CD4-positive, alpha-beta T cell (primary cell): ENCODE results near the gene CCNT2. TPM values are rescaled to one million over a fixed set of nuclear protein-coding genes. Genes with fewer than 3 reads are reported as not detected.

Experiments used
- ATAC-seq: fragments of 200-7000 bp; cut with Tn5 transposase; one replicate; pipeline ENCODE4 v1.10.0; 2022; ENCODE audit warnings: mild to moderate bottlenecking; ENCODE audit not compliant: poor library complexity
- CTCF ChIA-PET: fragments of 350-600 bp; sonication (Branson Sonifier 250); formaldehyde crosslinking; loops from one replicate; lab custom pipeline; 2021; ENCODE audit warnings: antibody characterized with exemption, inconsistent platforms; lab: Charles Lee
- POLR2A ChIA-PET: fragments of 350-600 bp; sonication (Branson Sonifier 250); formaldehyde crosslinking; loops from one replicate; lab custom pipeline; 2021; ENCODE audit warnings: antibody characterized with exemption, inconsistent platforms; lab: Charles Lee
- DNase-seq, 14 experiments: peaks; one replicate each; pipeline ENCODE4 v3.0.0-alpha.2; 2013 to 2020; ENCODE audit warnings: mixed read lengths in 2 of 14
- H3K27ac ChIP-seq, 2 donors: one replicate each; pipeline versions ENCODE4 v1.5.1 to v1.7.0; 2013; ENCODE audit warnings: low read length in 2 of 2, low read depth in 1 of 2, mild to moderate bottlenecking in 1 of 2
- H3K27me3 ChIP-seq, 2 experiments: 1 replicate in 1 of 2; 2 replicates in 1 of 2; pipeline versions ENCODE4 v1.6.1 to v1.7.0; 2013; ENCODE audit warnings: low read length in 2 of 2, control low read depth in 1 of 2, mild to moderate bottlenecking in 1 of 2, moderate library complexity in 1 of 2; ENCODE audit not compliant: insufficient read depth in 2 of 2, control insufficient read depth in 1 of 2
- H3K36me3 ChIP-seq: one replicate; pipeline ENCODE4 v1.6.1; 2013; ENCODE audit warnings: low read length, control low read depth; ENCODE audit not compliant: insufficient read depth
- H3K4me1 ChIP-seq: one replicate; pipeline ENCODE4 v1.6.1; 2013; ENCODE audit warnings: low read length, control low read depth; ENCODE audit not compliant: insufficient read depth
- H3K4me3 ChIP-seq: one replicate; pipeline ENCODE4 v1.5.1; 2013; ENCODE audit warnings: mild to moderate bottlenecking, low read length, moderate library complexity
- H3K9me3 ChIP-seq, 2 experiments: 1 replicate in 1 of 2; 2 replicates in 1 of 2; pipeline versions ENCODE4 v1.6.1 to v1.7.0; 2013; ENCODE audit warnings: low read length in 2 of 2, mild to moderate bottlenecking in 2 of 2, control low read depth in 1 of 2, moderate library complexity in 1 of 2; ENCODE audit not compliant: control insufficient read depth in 1 of 2, insufficient read depth in 1 of 2
- H3K27ac Mint-ChIP-seq: one replicate; pipeline ENCODE4 v1.8.0; 2020; ENCODE audit warnings: mixed read lengths
- H3K27me3 Mint-ChIP-seq: one replicate; pipeline ENCODE4 v1.8.0; 2021; ENCODE audit warnings: mixed read lengths
- H3K36me3 Mint-ChIP-seq: one replicate; pipeline ENCODE4 v1.8.0; 2021; ENCODE audit warnings: low read depth, mixed read lengths
- H3K4me1 Mint-ChIP-seq: one replicate; pipeline ENCODE4 v1.8.0; 2021; ENCODE audit warnings: low read depth, mixed read lengths
- H3K4me3 Mint-ChIP-seq: one replicate; pipeline ENCODE4 v1.8.0; 2020; ENCODE audit warnings: mild to moderate bottlenecking, mixed read lengths
- H3K9me3 Mint-ChIP-seq: one replicate; pipeline ENCODE4 v1.8.0; 2020; ENCODE audit warnings: mixed read lengths
- CTCF ChIP-seq: fragments of 200-600 bp; IDR thresholded peaks from one replicate; pipeline ENCODE4 v1.8.0; 2022; ENCODE audit warnings: antibody characterized with exemption, mild to moderate bottlenecking
- intact Hi-C, 2 experiments: fragments of 100-400 bp; cut with DNase I in 1 of 2; cut with micrococcal nuclease in 1 of 2; formaldehyde crosslinking; loops; one replicate each; pipeline versions ENCODE4 v1.15.1 to v1.9.0; 2023 to 2025; cut with DNase I, micrococcal nuclease
- total RNA-seq, 174 experiments: library from RNA in 2 of 174; stranded (reverse) in 2 of 174; gene quantifications; one replicate each; pipeline ENCODE4 v1.2.3 and lab custom pipeline; 2021 to 2026

Gene CCNT2
- total RNA-seq, 2 experiments from 2014 or later, result 62.1 to 67.5 TPM

GRCh38 chr2:134875309-134875708, 43.3 kb upstream of the CCNT2 start:
- H3K4me1 Mint-ChIP-seq, result no peaks in the 10 kb centered on the region
- no peak overlapping the region for H3K4me3 Mint-ChIP-seq
- H3K9me3 Mint-ChIP-seq, result peaks cover 19% of the 10 kb centered on the region
- intact Hi-C loops, result loop anchor here in 1 of 2 experiments (10.0 kb wide), 1 partner anchor 781 kb away; no protein-coding TSS in a partner anchor
- ATAC-seq (no peak), DNase-seq (no peak)
- ChIA-PET POLR2A (no interaction called here), CTCF (no interaction called here)
- TF ChIP-seq CTCF, result no peak
- H3K36me3 Mint-ChIP-seq, result peaks cover 17% of the 10 kb centered on the region
- Histone ChIP-seq H3K4me3 (no peak overlapping the region), H3K27ac (no peak overlapping the region), H3K9me3 (peaks cover 0 to 5% of the 10 kb centered on the region in 2 experiments), H3K4me1 (no peaks in the 10 kb centered on the region), H3K36me3 (no peaks in the 10 kb centered on the region), H3K27me3 (no peaks in the 10 kb centered on the region)
- H3K27me3 Mint-ChIP-seq, result no peaks in the 10 kb centered on the region
- no peak overlapping the region for H3K27ac Mint-ChIP-seq

- H3K27ac ChIP-seq, result no peak overlapping the region
- H3K4me3 ChIP-seq, result no peak overlapping the region
- DNase-seq (no peak), ATAC-seq (no peak)
- H3K27me3 Mint-ChIP-seq, result no peaks in the 10 kb centered on the region
- no peak overlapping the region for H3K4me3 Mint-ChIP-seq
- no peak overlapping the region for H3K27ac Mint-ChIP-seq
- no peaks in the 10 kb centered on the region for H3K4me1 Mint-ChIP-seq
- POLR2A ChIA-PET, result no interaction called here
- peaks cover 6% of the 10 kb centered on the region for H3K36me3 Mint-ChIP-seq
- peaks cover 0 to 5% of the 10 kb centered on the region in 2 experiments for H3K9me3 ChIP-seq
- H3K4me1 ChIP-seq, result no peaks in the 10 kb centered on the region
- no peaks in the 10 kb centered on the region for H3K27me3 ChIP-seq
- H3K9me3 Mint-ChIP-seq, result peaks cover 12% of the 10 kb centered on the region
- no peak for TF ChIP-seq CTCF
- H3K36me3 ChIP-seq, result no peaks in the 10 kb centered on the region
- CTCF ChIA-PET, result no interaction called here
- intact Hi-C loops, result no loop called here
These were observed 35.8 kb upstream of the CCNT2 start for GRCh38 chr2:134882773-134883172.

- ATAC-seq (no peak), DNase-seq (no peak)
- Mint-ChIP-seq H3K4me1 (no peaks in the 10 kb centered on the region), H3K4me3 (no peak overlapping the region), H3K36me3 (peaks cover 5% of the 10 kb centered on the region), H3K27me3 (no peaks in the 10 kb centered on the region), H3K9me3 (peaks cover 7% of the 10 kb centered on the region), H3K27ac (no peak overlapping the region)
- H3K36me3 ChIP-seq, result no peaks in the 10 kb centered on the region
- intact Hi-C loops, result no loop called here
- H3K27ac ChIP-seq, result no peak overlapping the region
- no peak for TF ChIP-seq CTCF
- POLR2A ChIA-PET, result no interaction called here
- H3K4me3 ChIP-seq, result no peak overlapping the region
- no peaks in the 10 kb centered on the region for H3K4me1 ChIP-seq
- H3K9me3 ChIP-seq, result no peaks in the 10 kb centered on the region
- no peaks in the 10 kb centered on the region for H3K27me3 ChIP-seq
- CTCF ChIA-PET, result no interaction called here
These were observed 34.9 kb upstream of the CCNT2 start for GRCh38 chr2:134883552-134884293.
